HL-60 (cell line): ENCODE data around the gene GPAM.

ENCODE experiments used
- CTCF ChIP-seq: IDR thresholded peaks from one replicate; pipeline ENCODE4 v1.5.1; 2011; ENCODE audit warnings: low read length, control low read depth, inconsistent platforms; ENCODE audit not compliant: insufficient read depth
- POLR2AphosphoS5 ChIP-seq: IDR thresholded peaks from 2 replicates; pipeline ENCODE4 v1.6.1; 2012; ENCODE audit warnings: low read depth

- TF ChIP-seq CTCF, result no peak
- TF ChIP-seq POLR2AphosphoS5, result no peak
Observed at GRCh38 chr10:112231602-112232400, 48.2 kb upstream of the GPAM start.
